Kidney epithelial cell (primary cell): ENCODE data around the gene BANP. TPM values are rescaled to one million over a fixed set of nuclear protein-coding genes. Genes with fewer than 3 reads are reported as not detected.
A peak's percentile ranks its signal among the peaks of the same experiment; 100 is the strongest.

Experiments
- DNase-seq: peaks from one replicate; pipeline ENCODE4 v3.0.0-alpha.2; 2010; ENCODE audit warnings: low read depth
- H3K27me3 ChIP-seq: 2 replicates; pipeline ENCODE4 v1.6.0; 2011; ENCODE audit warnings: low read length; ENCODE audit not compliant: control insufficient read depth, insufficient read depth
- H3K36me3 ChIP-seq: 2 replicates; pipeline ENCODE4 v1.5.1; 2011; ENCODE audit warnings: low read length; ENCODE audit not compliant: control insufficient read depth, insufficient read depth
- H3K4me3 ChIP-seq: 2 replicates; pipeline ENCODE4 v1.5.1; 2011; ENCODE audit warnings: low read depth, mild to moderate bottlenecking, control low read depth, low read length
- CTCF ChIP-seq: IDR thresholded peaks from 2 replicates; pipeline ENCODE4 v1.5.1; 2011; ENCODE audit warnings: mild to moderate bottlenecking, moderate library complexity, low read length, control low read depth, inconsistent platforms; ENCODE audit not compliant: insufficient read depth, poor library complexity, severe bottlenecking
- total RNA-seq: library from RNA; depleted of rRNA; stranded (reverse); fragments of >200 nt; gene quantifications from 2 replicates; pipeline ENCODE4 v1.2.3, GENCODE V29; 2015

Gene BANP
- total RNA-seq, 1 donor from 2014 or later: 25.9 TPM

GRCh38 chr16:88067530-88068411 lies 116.5 kb downstream of the BANP start:
- Histone ChIP-seq H3K36me3 (no peaks in the 10 kb centered on the region), H3K27me3 (no peaks in the 10 kb centered on the region), H3K4me3 (no peak overlapping the region)
- TF ChIP-seq CTCF: no peak
- DNase-seq: no peak

- H3K27me3 ChIP-seq: no peaks in the 10 kb centered on the region
- no peaks in the 10 kb centered on the region for H3K36me3 ChIP-seq
- H3K4me3 ChIP-seq: no peak overlapping the region
- DNase-seq: no peak
- TF ChIP-seq CTCF: peak; percentile 1
Measured at GRCh38 chr16:88068476-88069396, 117.5 kb downstream of the BANP start.

- H3K4me3 ChIP-seq: no peak overlapping the region
- H3K36me3 ChIP-seq: no peaks in the 10 kb centered on the region
- TF ChIP-seq CTCF: no peak
- DNase-seq: no peak
- H3K27me3 ChIP-seq: no peaks in the 10 kb centered on the region
Measured at GRCh38 chr16:88069397-88070168, 118.3 kb downstream of the BANP start.

GRCh38 chr16:88070341-88070740 lies 119.1 kb downstream of the BANP start:
- TF ChIP-seq CTCF: no peak
- DNase-seq: no peak
- Histone ChIP-seq H3K4me3 (no peak overlapping the region), H3K36me3 (no peaks in the 10 kb centered on the region), H3K27me3 (no peaks in the 10 kb centered on the region)

- Histone ChIP-seq H3K4me3 (no peak overlapping the region), H3K36me3 (no peaks in the 10 kb centered on the region), H3K27me3 (no peaks in the 10 kb centered on the region)
- no peak for TF ChIP-seq CTCF
- no peak for DNase-seq
Measured at GRCh38 chr16:88070989-88071625, 119.9 kb downstream of the BANP start.
